Left colon (tissue), 2 donors: ENCODE data around the gene PIK3C2B. TPM values are rescaled to one million over a fixed set of nuclear protein-coding genes. Genes with fewer than 3 reads are reported as not detected.

Experiments used
- ATAC-seq: fragments of 200-7000 bp; cut with Tn5 transposase; one replicate; pipeline ENCODE4 v1.9.1; 2020; ENCODE audit warnings: mild to moderate bottlenecking, moderate library complexity
- DNase-seq, 2 donors: peaks; one replicate each; pipeline ENCODE4 v3.0.0-alpha.2; 2020
- intact Hi-C, 2 donors: fragments of 100-400 bp; cut with DNase I in 1 of 2; cut with micrococcal nuclease in 1 of 2; formaldehyde crosslinking; loops; one replicate each; pipeline versions ENCODE4 v1.11.2 to v1.14.0; 2022; cut with DNase I, micrococcal nuclease
- total RNA-seq, 2 donors: library from RNA; stranded (reverse); fragmentation: NEBNext Ultra II Directional; extraction: Animal tissue kit (Norgen Biotek cat#: 25700); gene quantifications; one replicate each; pipeline ENCODE4 v1.2.1, GENCODE V29; 2021
- donor health status: DM: no; HTN: no; CAD: no.
- donor health status: DM: yes; HTN: yes; CAD: no.

The PIK3C2B gene
- total RNA-seq, 2 donors from 2014 or later = 78.5 to 82.0 TPM

GRCh38 chr1:204513117-204513716 is 18.6 kb upstream of the PIK3C2B start:
- intact Hi-C loops = no loop called here
- peak in 1 of 2 donors; percentile 28 for DNase-seq
- ATAC-seq = no peak

- DNase-seq (no peak), ATAC-seq (no peak)
- intact Hi-C loops = no loop called here
Observed at GRCh38 chr1:204511366-204511765, 16.8 kb upstream of the PIK3C2B start.

- ATAC-seq = no peak
- intact Hi-C loops = no loop called here
- no peak for DNase-seq
Observed at GRCh38 chr1:204509186-204509635, 14.6 kb upstream of the PIK3C2B start.

- no peak for DNase-seq
- ATAC-seq = peak; percentile 29
- intact Hi-C loops = no loop called here
Observed at GRCh38 chr1:204507317-204508105, 12.9 kb upstream of the PIK3C2B start.

GRCh38 chr1:204506969-204507316 is 12.3 kb upstream of the PIK3C2B start:
- DNase-seq = peak; percentile 71 to 76
- intact Hi-C loops = no loop called here
- peak; percentile 67 for ATAC-seq

GRCh38 chr1:204506201-204506968 is 11.8 kb upstream of the PIK3C2B start:
- peak; percentile 72 for ATAC-seq
- intact Hi-C loops = no loop called here

GRCh38 chr1:204505674-204506200 is 11.1 kb upstream of the PIK3C2B start:
- ATAC-seq (no peak), DNase-seq (no peak)
- intact Hi-C loops = no loop called here

More at GRCh38 chr1:204506201-204506968, 11.8 kb upstream of the PIK3C2B start:
- peak; percentile 62 to 76 for DNase-seq

- intact Hi-C loops = loop anchor here in 1 of 2 donors (5.0 kb wide), 1 partner anchor 57 kb away; no protein-coding TSS in a partner anchor
- DNase-seq = no peak
- ATAC-seq = no peak
Observed at GRCh38 chr1:204503913-204504519, 9.4 kb upstream of the PIK3C2B start.

GRCh38 chr1:204503122-204503912 is 8.7 kb upstream of the PIK3C2B start:
- intact Hi-C loops = loop anchor here in 1 of 2 donors (5.0 kb wide), 1 partner anchor 56 kb away; no protein-coding TSS in a partner anchor
- ATAC-seq = peak; percentile 22
- DNase-seq = no peak

GRCh38 chr1:204502241-204502640 is 7.6 kb upstream of the PIK3C2B start:
- ATAC-seq = no peak
- no peak for DNase-seq
- intact Hi-C loops = loop anchor here in 1 of 2 donors (5.0 kb wide), 1 partner anchor 55 kb away; no protein-coding TSS in a partner anchor

- ATAC-seq (no peak), DNase-seq (no peak)
- intact Hi-C loops = loop anchor here (5.0 kb wide), 1 partner anchor 52 kb away; no protein-coding TSS in a partner anchor
Observed at GRCh38 chr1:204499511-204500468, 5.2 kb upstream of the PIK3C2B start.

GRCh38 chr1:204498981-204499380 is 4.4 kb upstream of the PIK3C2B start:
- DNase-seq (no peak), ATAC-seq (no peak)
- intact Hi-C loops = loop anchor here in 1 of 2 donors (5.0 kb wide), 1 partner anchor 52 kb away; no protein-coding TSS in a partner anchor

GRCh38 chr1:204495777-204496176 is 1.2 kb upstream of the PIK3C2B start:
- ATAC-seq (no peak), DNase-seq (no peak)
- intact Hi-C loops = loop anchor here in 1 of 2 donors (5.0 kb wide), 1 partner anchor 48 kb away; no protein-coding TSS in a partner anchor

GRCh38 chr1:204495078-204495753 is 611 bp upstream of the PIK3C2B start:
- intact Hi-C loops = loop anchor here in 1 of 2 donors (5.0 kb wide), 1 partner anchor 48 kb away; no protein-coding TSS in a partner anchor
- no peak for DNase-seq

GRCh38 chr1:204493984-204494280 is 673 bp downstream of the PIK3C2B start:
- DNase-seq (peak; percentile 88 to 92), ATAC-seq (peak; percentile 79)
- intact Hi-C loops = no loop called here

More at GRCh38 chr1:204495078-204495753, 611 bp upstream of the PIK3C2B start:
- ATAC-seq = no peak
